Measurements from ENCODE around the gene SPEG.

GRCh38 chr2:219470429-219470828, 35.8 kb downstream of the SPEG start:
- TF ChIP-seq CTCF (IDR thresholded peaks at IDR 0.05; ENCODE audit: low read depth, low read length, poor library complexity, severe bottlenecking) (no peak), EZH2phosphoT487 (IDR thresholded peaks at IDR 0.05; ENCODE audit: borderline replicate concordance, low read length) (no peak)

Data from DOHH2 (cell line).